GM21447 (cell line): ENCODE measurements around the gene RTRAF.

Experiments
- ATAC-seq: cut with Tn5 transposase; IDR thresholded peaks from one replicate; pipeline ENCODE4 v1.9.1; 2021; ENCODE audit not compliant: unreplicated experiment

The RTRAF gene

GRCh38 chr14:52048641-52049204, 59.4 kb downstream of the RTRAF start:
- ATAC-seq: no peak

GRCh38 chr14:52049271-52049670, 59.9 kb downstream of the RTRAF start:
- ATAC-seq: no peak

GRCh38 chr14:52049721-52050588, 60.6 kb downstream of the RTRAF start:
- ATAC-seq: no peak

DNA sequence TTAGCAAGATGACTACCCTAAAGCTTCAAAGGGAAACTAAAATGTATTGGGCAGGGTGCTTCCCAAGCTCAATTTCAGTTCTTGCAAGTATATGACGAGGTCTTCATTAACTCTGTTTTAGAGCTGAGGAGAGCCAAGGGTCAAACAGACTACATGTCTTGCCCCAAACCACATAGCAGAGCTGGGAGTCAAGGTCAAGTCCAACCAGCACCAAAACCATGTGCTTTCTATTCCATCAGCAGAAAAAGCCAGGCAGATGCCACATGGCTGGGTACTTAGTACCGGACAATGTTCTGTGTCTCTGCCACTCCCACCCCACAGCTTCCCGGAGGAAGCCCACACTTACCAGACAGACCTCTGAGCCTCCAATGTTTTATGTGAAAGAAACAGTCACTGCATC, 61.9 kb downstream of the RTRAF start:
- ATAC-seq: no peak

GRCh38 chr14:52051871-52052270, 62.5 kb downstream of the RTRAF start:
- ATAC-seq: no peak

GRCh38 chr14:52052288-52052943, 63.1 kb downstream of the RTRAF start:
- ATAC-seq: no peak

GRCh38 chr14:52053044-52053443, 63.7 kb downstream of the RTRAF start:
- ATAC-seq: no peak

GRCh38 chr14:52054678-52055077, 65.3 kb downstream of the RTRAF start:
- no peak for ATAC-seq

DNA sequence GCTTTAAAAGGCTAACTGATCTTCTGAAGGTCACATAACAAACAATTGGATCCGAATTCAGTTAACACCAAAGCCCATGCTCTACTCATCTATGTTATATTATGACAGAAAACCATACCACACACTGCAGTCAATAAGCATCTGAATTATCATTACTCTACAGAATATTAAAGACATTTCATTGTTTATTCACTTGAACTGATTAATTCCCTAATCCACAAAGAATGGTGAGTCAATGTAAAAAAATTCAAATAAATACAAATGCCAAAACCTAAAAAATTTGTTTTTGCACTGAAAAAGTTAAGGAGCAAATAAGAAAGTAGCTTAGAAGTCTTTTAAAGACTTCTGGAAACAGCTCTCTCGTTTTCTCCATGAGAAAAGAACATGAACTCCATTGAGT, 65.8 kb downstream of the RTRAF start:
- no peak for ATAC-seq

DNA sequence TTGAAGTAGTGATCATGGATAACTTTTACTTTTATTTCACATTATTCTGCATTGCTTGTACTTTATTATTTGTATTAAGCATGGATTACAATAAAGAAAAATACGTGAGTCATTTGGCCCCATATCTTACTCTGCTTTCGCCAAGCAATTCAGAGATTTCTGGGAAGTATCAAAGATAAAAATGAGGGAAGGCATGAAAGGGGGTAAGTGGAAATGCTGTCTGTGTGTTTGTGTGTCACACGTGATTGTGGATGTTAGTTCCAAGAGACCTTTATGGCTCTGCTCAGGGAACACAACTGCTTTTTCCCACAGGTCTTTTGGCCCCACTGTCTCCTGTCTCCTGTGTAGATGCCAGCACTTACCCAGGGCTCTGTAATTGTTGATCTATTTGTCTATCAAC, 69.0 kb downstream of the RTRAF start:
- no peak for ATAC-seq

DNA sequence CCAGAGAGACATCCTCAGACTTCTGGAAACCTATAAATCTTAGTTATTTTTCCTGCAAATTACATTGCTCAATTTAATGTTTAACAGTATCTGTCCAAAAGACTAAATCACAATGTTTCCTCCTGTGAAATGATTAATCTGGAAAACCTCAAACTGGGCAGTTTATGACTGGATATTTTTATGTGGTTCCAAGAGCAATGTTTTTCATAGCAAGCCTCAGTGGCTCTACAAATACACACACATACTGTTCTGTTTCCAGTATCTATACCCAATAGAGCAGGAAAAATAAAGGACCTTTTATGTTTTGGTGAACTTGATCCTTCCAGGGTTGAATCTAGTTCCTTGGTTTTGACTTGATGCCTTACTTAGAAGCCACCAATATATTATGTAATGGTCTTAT, 70.3 kb downstream of the RTRAF start:
- ATAC-seq: no peak

DNA sequence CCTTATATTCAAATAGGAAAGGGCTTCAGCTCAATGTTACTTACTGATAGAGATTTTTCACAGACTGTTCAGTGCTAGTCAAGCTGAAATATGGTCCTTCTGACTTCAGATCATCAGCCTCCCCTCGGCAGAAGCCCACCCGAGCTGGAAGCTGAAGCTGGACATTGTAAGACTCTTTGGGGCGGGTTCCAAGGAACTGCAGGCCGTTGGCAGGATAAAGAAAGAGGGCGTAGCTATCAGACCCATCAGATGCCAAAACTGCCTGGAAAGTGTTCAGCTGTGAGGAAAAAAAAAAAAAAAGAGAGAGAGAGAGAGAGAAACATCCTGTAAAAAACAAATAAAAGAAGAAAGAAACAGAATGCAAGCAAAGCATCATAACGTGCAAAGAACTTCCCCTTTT, 70.7 kb downstream of the RTRAF start:
- ATAC-seq: no peak
